ENCODE data around the gene JAGN1.

JAGN1 gene

GRCh38 chr3:9913601-9914000, 23.2 kb downstream of the JAGN1 start:
- TF ChIP-seq, protein P1, sequence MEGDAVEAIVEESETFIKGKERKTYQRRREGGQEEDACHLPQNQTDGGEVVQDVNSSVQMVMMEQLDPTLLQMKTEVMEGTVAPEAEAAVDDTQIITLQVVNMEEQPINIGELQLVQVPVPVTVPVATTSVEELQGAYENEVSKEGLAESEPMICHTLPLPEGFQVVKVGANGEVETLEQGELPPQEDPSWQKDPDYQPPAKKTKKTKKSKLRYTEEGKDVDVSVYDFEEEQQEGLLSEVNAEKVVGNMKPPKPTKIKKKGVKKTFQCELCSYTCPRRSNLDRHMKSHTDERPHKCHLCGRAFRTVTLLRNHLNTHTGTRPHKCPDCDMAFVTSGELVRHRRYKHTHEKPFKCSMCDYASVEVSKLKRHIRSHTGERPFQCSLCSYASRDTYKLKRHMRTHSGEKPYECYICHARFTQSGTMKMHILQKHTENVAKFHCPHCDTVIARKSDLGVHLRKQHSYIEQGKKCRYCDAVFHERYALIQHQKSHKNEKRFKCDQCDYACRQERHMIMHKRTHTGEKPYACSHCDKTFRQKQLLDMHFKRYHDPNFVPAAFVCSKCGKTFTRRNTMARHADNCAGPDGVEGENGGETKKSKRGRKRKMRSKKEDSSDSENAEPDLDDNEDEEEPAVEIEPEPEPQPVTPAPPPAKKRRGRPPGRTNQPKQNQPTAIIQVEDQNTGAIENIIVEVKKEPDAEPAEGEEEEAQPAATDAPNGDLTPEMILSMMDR (conservative IDR thresholded peaks at IDR 0.05; ENCODE audit: low read depth, low read length): no peak
- no peak overlapping the region for H3K4me3 ChIP-seq (ENCODE audit: low read length)
- DNase-seq (ENCODE audit: low read depth): no peak

DNA sequence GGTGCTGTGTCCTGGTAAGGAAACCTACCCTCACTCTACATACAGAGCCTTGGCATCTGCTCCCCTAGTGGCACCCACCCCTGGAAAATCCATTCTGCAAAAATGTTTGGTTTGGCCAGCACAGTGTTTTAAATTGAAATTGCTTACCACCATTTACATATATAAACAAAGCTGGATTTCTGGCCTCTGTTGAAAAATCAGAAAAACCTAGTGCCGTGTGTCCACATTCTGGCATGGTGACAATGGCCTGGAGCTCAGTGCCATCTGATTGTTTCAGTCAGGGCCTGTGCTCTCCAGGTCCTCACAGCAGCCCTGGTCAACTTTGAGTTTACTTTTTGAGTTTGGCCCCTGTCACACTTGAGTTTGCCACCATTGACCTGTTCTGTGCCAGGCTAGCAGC, 23.6 kb downstream of the JAGN1 start:
- H3K4me3 ChIP-seq (ENCODE audit: low read length): no peak overlapping the region
- DNase-seq (ENCODE audit: low read depth): no peak
- TF ChIP-seq, protein P1 (conservative IDR thresholded peaks at IDR 0.05; ENCODE audit: low read depth, low read length): no peak

GRCh38 chr3:9914559-9915253, 24.3 kb downstream of the JAGN1 start:
- no peak for DNase-seq (ENCODE audit: low read depth)
- TF ChIP-seq, protein P1 (conservative IDR thresholded peaks at IDR 0.05; ENCODE audit: low read depth, low read length): no peak
- no peak overlapping the region for H3K4me3 ChIP-seq (ENCODE audit: low read length)

GRCh38 chr3:9915254-9916141, 25.1 kb downstream of the JAGN1 start:
- no peak for DNase-seq (ENCODE audit: low read depth)
- peak overlapping the region; percentile 50 for H3K4me3 ChIP-seq (ENCODE audit: low read length)
- TF ChIP-seq, protein P1 (conservative IDR thresholded peaks at IDR 0.05; ENCODE audit: low read depth, low read length): peak; percentile 35

- H3K4me3 ChIP-seq (ENCODE audit: low read length): peak overlapping the region; percentile 46
- TF ChIP-seq, protein P1 (conservative IDR thresholded peaks at IDR 0.05; ENCODE audit: low read depth, low read length): no peak
- DNase-seq (ENCODE audit: low read depth): no peak
Observed at GRCh38 chr3:9916346-9916733, 25.9 kb downstream of the JAGN1 start.

- H3K4me3 ChIP-seq (ENCODE audit: low read length): peak within 1 kb of the TSS; percentile 50
- no peak for DNase-seq (ENCODE audit: low read depth)
- TF ChIP-seq, protein P1 (conservative IDR thresholded peaks at IDR 0.05; ENCODE audit: low read depth, low read length): no peak
Observed at GRCh38 chr3:9916734-9917680, 26.6 kb downstream of the JAGN1 start, which contains the start of gene IL17RC. IL17RC (plus strand) TSS chr3:9917098; CDS start chr3:9917316, 218 bp downstream.

Measured in retinal pigment epithelial cell (primary cell).